Testis (tissue), 2 donors: ENCODE results near the gene DDX39B.

Experiments used
- CTCF ChIP-seq, 3 experiments: fragments of 450-650 bp in 2 of 3; fragments of 200-600 bp in 1 of 3; sonication (generic) in 1 of 3; IDR thresholded peaks; one replicate each; pipeline ENCODE4 v1.5.1; 2016 to 2019; ENCODE audit warnings: antibody characterized with exemption in 3 of 3, mild to moderate bottlenecking in 2 of 3, moderate library complexity in 1 of 3
- POLR2A ChIP-seq: fragments of 450-650 bp; IDR thresholded peaks from one replicate; pipeline ENCODE4 v1.6.1; 2017; ENCODE audit warnings: antibody characterized with exemption, mild to moderate bottlenecking, moderate library complexity

GRCh38 chr6:31540640-31541039 is 1.2 kb downstream of the DDX39B start:
- no peak for TF ChIP-seq CTCF (IDR thresholded peaks at IDR 0.05)
- TF ChIP-seq POLR2A = no peak
